ENCODE measurements around the gene ATF6. TPM values are rescaled to one million over a fixed set of nuclear protein-coding genes. Genes with fewer than 3 reads are reported as not detected.

The ATF6 gene
- total RNA-seq, 2 donors from 2014 or later = 25.5 to 26.4 TPM

DNA sequence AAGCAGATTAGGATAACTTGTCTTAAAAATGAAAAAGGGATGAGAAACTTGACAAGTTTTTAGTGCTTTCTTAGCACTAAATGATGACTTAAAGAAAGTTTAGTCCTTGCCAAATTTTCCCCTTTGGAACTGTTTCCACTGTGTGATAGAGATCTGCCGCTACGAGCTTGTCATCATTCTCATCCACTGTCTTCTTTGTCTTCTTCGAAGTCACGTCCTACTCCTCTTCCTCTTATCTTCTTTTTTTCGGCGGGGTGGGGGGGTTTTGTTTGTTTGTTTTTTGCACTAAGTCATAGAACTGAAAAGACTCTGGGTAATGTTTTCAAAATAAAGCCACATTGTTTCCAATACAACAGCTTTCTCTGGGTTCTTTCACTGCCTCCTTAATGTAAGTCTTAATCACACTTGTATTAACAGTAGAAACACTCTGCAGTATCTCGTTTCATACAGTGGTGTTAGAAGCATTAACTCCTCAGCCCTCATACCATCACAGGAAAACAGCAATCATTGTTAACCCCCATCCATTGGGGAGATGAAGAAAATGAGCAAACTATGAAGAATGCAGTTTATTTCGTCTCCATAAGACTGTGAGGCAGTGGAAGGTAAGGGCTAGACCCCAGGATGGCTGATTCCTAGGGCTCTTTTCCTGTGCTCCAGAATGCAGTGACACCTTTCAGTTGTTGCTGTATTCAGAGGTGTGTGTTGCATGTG, 175.8 kb downstream of the ATF6 start:
- ATAC-seq (no peak), DNase-seq (ENCODE audit: low spot score) (no peak)
- Mint-ChIP-seq H3K4me1 (ENCODE audit: low read depth in 2 of 2) (peaks cover 0 to under 1% of the 10 kb centered on the region in 2 donors), H3K36me3 (peaks cover 15% of the 10 kb centered on the region), H3K9me3 (no peaks in the 10 kb centered on the region), H3K27ac (no peak overlapping the region), H3K4me3 (no peak overlapping the region), H3K27me3 (no peaks in the 10 kb centered on the region)

DNA sequence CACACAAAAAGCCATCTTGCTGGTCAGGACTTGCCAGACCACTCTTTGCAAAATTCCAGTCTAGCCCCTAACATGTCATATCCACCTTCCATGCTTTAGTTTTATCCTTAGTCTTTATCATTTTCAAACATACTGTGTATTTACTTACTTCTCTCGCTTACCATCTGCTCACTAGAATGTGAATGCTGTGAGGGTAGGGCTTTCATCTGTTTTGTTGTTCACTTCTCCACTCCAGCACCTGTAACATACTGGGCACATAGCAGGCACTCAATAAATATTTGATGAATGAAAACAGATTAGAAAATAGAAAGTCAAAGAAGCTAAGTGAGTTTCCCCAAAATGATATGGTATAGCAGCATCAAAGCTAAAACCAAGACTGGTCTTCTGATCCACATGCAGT, 177.6 kb downstream of the ATF6 start:
- Mint-ChIP-seq H3K27me3 (no peaks in the 10 kb centered on the region), H3K9me3 (no peaks in the 10 kb centered on the region), H3K36me3 (peaks cover 13% of the 10 kb centered on the region), H3K4me1 (ENCODE audit: low read depth in 2 of 2) (no peaks in the 10 kb centered on the region), H3K27ac (no peak overlapping the region), H3K4me3 (no peak overlapping the region)
- DNase-seq (ENCODE audit: low spot score) (no peak), ATAC-seq (no peak)

DNA sequence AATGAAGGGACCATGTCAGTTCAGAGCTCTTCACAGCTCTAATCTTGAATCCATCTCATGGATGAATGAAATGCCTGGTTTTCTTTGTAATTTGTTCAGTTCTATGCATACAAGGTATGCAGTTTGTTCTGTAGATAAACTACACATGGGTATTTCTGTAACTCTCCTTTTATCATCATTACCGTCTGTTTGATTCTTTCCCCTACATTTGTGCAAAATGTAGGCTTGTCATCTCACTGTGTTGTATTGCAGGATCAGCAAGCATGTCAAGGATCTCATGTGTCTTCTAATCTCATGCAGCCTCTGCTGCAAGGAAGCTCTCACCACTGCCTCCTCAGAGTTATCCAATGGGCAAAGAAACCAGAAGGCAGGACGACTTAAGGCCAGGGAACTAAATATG, 178.3 kb downstream of the ATF6 start:
- peaks cover 13% of the 10 kb centered on the region for H3K36me3 Mint-ChIP-seq
- no peak for ATAC-seq
- no peak overlapping the region for H3K4me3 Mint-ChIP-seq
- no peak overlapping the region for H3K27ac Mint-ChIP-seq
- no peaks in the 10 kb centered on the region for H3K4me1 Mint-ChIP-seq (ENCODE audit: low read depth in 2 of 2)
- H3K9me3 Mint-ChIP-seq = no peaks in the 10 kb centered on the region
- DNase-seq (ENCODE audit: low spot score) = no peak
- H3K27me3 Mint-ChIP-seq = no peaks in the 10 kb centered on the region

DNA sequence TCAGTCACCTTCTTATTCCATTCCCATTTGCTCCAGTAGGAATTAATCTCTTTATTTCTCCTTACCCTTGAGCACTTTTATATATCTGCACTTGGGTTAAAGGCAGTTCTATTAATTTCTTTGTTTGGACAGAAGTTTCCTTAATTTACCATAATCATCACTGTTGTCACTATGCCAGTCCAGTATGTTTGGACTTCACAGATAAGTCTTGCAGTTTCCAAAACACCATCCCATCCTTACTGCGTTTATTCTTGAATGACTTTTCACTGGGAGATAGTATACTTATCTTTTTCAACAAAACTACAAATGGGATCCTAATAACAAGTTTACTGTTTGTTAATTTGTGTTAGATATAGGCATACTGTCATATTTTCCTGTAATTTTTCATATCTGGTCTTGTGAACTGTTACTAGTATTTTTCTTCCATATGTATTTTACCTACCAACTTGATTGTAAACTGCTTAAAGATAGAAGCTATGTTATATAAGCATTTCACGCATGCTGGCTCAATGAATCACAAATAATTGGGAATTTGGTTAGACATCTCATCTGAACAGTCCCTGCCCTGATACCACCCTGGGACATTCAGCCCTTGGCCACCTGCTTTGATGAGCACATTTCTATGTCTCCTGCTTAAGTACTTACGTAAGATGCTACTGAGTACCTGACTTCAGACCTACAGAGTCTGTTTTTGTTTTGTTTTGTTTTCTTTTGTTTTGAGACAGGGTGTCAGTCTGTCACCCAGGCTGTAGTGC, 179.4 kb downstream of the ATF6 start:
- H3K4me1 Mint-ChIP-seq (ENCODE audit: low read depth in 2 of 2) = no peaks in the 10 kb centered on the region
- H3K36me3 Mint-ChIP-seq = peaks cover 13% of the 10 kb centered on the region
- no peak overlapping the region for H3K27ac Mint-ChIP-seq
- no peak for DNase-seq (ENCODE audit: low spot score)
- H3K27me3 Mint-ChIP-seq = no peaks in the 10 kb centered on the region
- H3K4me3 Mint-ChIP-seq = no peak overlapping the region
- no peaks in the 10 kb centered on the region for H3K9me3 Mint-ChIP-seq
- ATAC-seq = no peak

DNA sequence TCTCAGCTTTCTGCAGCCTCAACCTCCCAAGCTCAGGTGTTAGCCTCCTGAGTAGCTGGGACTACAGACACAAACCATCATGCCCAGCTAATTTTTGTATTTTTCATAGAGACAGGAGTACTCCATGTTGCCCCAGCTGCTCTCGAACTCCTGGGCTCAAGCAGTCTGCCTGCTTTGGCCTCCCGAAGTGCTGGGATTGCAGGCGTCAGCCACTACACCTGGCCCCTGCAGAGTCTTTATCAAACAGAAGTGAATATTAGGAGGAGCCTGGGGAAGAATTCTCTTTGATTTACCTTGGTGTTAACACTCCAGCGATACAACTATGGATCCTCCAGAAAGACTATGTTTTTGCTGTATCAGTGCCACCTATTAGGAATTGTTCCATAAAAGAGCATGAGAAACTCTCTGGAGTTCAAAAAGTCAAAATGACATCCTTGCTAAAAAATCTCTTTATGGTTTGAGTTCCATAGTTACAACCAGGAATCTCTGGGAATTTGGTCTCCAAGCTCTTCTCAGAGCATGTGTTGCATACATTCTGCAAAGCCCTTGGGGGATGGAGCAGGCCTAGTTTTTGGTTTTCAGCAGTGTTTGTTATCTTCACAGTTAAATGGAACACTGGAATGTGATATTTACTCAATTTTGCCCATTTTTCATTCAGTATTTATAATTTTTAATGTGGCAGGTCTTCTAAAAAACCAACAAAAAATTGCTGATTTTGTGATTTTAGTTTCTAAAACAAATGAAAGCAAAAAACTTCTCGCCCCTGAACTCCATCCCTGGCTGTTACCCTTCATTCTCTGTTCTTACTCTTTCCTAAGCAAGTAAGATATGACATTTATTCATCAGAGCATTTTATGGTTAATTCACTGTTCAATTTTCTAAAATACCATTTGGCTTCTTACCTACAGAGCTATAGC, 180.2 kb downstream of the ATF6 start:
- Mint-ChIP-seq H3K4me1 (ENCODE audit: low read depth in 2 of 2) (no peaks in the 10 kb centered on the region), H3K36me3 (peaks cover 13% of the 10 kb centered on the region), H3K27ac (no peak overlapping the region), H3K27me3 (no peaks in the 10 kb centered on the region), H3K9me3 (no peaks in the 10 kb centered on the region), H3K4me3 (no peak overlapping the region)
- no peak for ATAC-seq
- no peak for DNase-seq (ENCODE audit: low spot score)

DNA sequence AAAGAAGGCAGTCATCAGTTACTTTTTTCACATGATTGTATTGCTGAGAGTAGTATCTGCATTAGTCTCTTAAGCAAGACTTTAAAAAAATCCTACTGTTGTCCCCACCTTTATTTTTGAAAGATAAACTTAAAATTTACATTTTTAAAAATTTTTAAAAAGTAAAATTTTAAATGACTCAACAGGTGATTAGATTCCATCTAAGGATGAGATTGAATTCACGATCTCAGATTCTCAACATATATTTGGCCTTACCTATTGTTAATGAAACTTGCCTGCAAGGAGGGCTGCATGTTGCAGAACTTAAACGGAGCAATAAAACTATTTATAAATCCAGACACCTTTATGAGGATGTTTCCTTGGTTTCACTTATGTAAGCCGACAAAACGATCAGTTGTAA, 182.3 kb downstream of the ATF6 start:
- ATAC-seq (no peak), DNase-seq (ENCODE audit: low spot score) (no peak)
- Mint-ChIP-seq H3K27me3 (no peaks in the 10 kb centered on the region), H3K4me1 (ENCODE audit: low read depth in 2 of 2) (peaks cover 3 to 8% of the 10 kb centered on the region in 2 donors), H3K27ac (no peak overlapping the region), H3K4me3 (no peak overlapping the region), H3K9me3 (no peaks in the 10 kb centered on the region), H3K36me3 (peaks cover 5% of the 10 kb centered on the region)

DNA sequence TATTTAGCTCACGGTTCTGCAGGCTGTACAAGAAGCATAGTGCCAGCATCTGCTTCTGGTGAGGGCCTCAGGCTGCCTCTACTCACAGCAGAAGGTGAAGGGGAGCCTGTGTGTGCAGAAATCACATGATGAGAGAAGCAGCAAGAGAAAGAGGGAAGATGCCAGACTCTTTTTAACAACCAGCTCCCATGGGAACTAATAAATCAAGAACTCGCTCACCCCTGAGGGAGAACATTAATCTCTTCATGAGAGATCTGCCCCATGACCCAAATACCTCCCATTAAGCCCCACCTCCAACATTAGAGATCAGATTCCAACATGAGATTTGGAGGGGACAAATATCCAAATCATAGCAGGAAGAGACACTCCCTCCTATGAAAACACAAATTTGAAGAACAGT, 183.4 kb downstream of the ATF6 start:
- Mint-ChIP-seq H3K4me3 (no peak overlapping the region), H3K27me3 (no peaks in the 10 kb centered on the region), H3K27ac (no peak overlapping the region), H3K9me3 (no peaks in the 10 kb centered on the region), H3K36me3 (no peaks in the 10 kb centered on the region), H3K4me1 (ENCODE audit: low read depth in 2 of 2) (peaks cover 13 to 15% of the 10 kb centered on the region in 2 donors)
- ATAC-seq (no peak), DNase-seq (ENCODE audit: low spot score) (no peak)

DNA sequence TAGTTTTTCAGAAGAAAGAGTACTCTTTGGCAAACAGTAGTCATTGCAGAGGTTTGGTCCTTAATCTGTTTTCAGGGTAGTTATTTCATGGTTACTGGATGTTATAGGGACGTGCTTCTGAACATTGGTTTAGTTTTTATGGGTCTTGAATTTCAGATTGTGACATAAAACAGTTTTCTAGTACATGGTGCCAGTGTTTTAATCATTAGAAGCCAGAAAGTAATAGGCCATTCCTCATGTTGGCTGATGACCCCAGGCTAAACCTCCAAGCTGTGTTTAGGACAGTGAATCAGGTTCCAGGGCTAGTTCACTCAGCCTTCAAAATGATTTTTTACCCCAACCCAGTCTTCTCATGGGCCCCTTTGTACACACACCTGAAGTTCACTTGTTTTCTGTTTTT, 184.3 kb downstream of the ATF6 start:
- no peak for ATAC-seq
- no peak for DNase-seq (ENCODE audit: low spot score)
- Mint-ChIP-seq H3K9me3 (no peaks in the 10 kb centered on the region), H3K27me3 (no peaks in the 10 kb centered on the region), H3K36me3 (no peaks in the 10 kb centered on the region), H3K4me3 (no peak overlapping the region), H3K27ac (no peak overlapping the region), H3K4me1 (ENCODE audit: low read depth in 2 of 2) (peaks cover 17 to 21% of the 10 kb centered on the region in 2 donors)

DNA sequence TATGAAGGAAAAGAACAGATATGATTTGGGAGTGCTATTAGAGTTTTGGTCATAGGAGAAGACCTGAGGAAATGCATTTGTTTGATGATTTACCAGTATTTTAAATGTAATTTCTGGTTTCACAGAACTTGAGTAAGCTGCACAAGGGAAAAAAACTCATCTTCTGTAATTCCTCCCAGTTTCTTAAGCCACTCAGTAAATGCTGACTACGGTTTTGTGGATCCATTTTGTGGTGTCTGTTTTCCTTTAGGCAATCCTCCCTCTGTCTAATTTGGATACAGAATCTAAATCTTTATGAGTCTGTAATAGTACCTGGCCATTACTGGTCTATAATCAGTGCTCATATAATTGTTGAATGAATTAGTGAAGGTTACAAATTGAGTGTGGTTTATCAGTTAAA, 185.5 kb downstream of the ATF6 start:
- H3K9me3 Mint-ChIP-seq = no peaks in the 10 kb centered on the region
- H3K4me1 Mint-ChIP-seq (ENCODE audit: low read depth in 2 of 2) = peaks cover 17 to 21% of the 10 kb centered on the region in 2 donors
- H3K4me3 Mint-ChIP-seq = no peak overlapping the region

DNA sequence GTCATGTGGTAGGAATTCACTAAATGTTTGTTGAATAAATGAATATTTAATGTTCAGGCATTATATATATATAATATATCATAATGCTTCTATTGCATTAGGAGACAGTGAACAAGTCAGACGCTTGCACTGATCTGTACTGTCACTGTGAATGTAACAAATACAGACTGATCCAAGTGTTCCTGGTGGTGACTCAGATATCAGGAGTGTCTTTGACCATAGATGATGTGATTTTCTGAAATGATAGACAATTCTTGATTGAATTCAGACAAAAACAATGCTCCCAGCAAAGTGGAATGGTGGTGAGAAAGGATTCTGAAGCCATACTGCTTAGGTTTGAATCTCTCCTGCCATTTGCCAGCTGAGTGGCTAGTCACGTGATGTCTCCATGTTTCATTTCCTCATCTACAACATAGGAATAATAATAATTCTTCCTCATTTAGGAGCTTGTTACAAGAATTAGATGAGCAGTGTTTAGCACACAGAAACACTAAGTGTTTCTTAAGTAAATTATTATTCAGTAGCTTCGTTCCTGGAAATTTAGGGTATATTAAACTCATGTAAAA, 186.6 kb downstream of the ATF6 start:
- H3K9me3 Mint-ChIP-seq = no peaks in the 10 kb centered on the region
- H3K27ac Mint-ChIP-seq = no peak overlapping the region
- H3K4me3 Mint-ChIP-seq = no peak overlapping the region
- H3K27me3 Mint-ChIP-seq = no peaks in the 10 kb centered on the region
- H3K4me1 Mint-ChIP-seq (ENCODE audit: low read depth in 2 of 2) = peaks cover 17 to 21% of the 10 kb centered on the region in 2 donors
- DNase-seq (ENCODE audit: low spot score) (no peak), ATAC-seq (no peak)
- H3K36me3 Mint-ChIP-seq = no peaks in the 10 kb centered on the region

More for the DNA sequence above, 185.5 kb downstream of the ATF6 start:
- ATAC-seq (no peak), DNase-seq (ENCODE audit: low spot score) (no peak)
- Mint-ChIP-seq H3K27ac (no peak overlapping the region), H3K36me3 (no peaks in the 10 kb centered on the region), H3K27me3 (no peaks in the 10 kb centered on the region)

DNA sequence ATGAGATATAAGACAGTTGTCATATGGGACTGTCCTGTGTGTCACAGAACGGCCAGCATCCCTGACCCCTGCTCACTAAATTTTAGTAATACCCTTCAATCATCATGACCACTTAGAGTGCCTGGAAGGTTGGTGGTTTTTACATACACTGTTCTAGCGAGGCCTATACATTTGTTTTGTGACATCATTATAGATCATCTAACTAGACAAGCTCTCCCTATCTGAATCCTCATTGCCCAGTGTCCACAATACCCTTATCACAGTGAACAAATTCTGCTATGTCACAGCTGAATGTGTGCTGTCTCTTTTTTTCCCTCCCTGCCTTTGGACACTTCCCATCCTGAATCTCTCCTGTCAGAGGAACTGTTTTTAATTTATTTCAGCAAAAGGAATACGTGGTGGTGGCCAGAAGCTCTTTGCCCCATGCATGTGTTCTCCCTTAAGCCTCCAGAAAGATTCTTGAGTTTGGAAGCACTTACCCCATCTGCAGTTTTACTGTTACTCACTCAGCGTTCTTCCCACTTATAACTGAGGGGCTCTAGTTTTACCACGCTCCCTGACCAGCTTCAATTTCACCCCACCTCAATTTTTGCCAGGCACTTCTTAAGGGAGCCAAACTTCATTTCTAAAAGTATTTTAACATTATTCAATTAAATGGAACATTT, 187.3 kb downstream of the ATF6 start:
- H3K4me3 Mint-ChIP-seq = no peak overlapping the region
- peaks cover 17 to 21% of the 10 kb centered on the region in 2 donors for H3K4me1 Mint-ChIP-seq (ENCODE audit: low read depth in 2 of 2)
- H3K27ac Mint-ChIP-seq = peak overlapping the region in 1 of 2 donors; percentile 7
- ATAC-seq = no peak
- DNase-seq (ENCODE audit: low spot score) = no peak
- H3K9me3 Mint-ChIP-seq = no peaks in the 10 kb centered on the region
- no peaks in the 10 kb centered on the region for H3K27me3 Mint-ChIP-seq
- no peaks in the 10 kb centered on the region for H3K36me3 Mint-ChIP-seq

DNA sequence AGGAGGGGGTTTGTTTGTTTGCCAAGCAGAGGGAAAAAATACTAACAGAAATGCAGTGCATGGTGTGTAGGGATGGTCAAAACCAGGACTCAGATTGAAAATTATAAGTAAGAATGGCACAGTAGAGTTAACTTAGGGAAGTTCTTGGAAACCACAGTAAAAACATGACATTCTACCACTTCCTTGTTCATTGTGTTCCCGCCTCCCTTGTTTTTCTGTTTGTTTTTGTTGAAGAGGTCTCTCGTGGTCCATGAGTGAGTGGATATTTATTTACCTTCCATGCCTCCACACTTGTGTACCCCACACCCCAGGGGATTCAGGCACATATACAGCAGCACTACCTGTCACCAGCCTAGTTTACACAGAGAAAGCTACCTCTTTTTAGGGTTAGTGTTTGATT, 187.9 kb downstream of the ATF6 start:
- no peak for ATAC-seq
- no peak for DNase-seq (ENCODE audit: low spot score)
- Mint-ChIP-seq H3K9me3 (no peaks in the 10 kb centered on the region), H3K4me3 (no peak overlapping the region), H3K27ac (peak overlapping the region in 1 of 2 donors; percentile 7), H3K27me3 (no peaks in the 10 kb centered on the region), H3K36me3 (peaks cover 5% of the 10 kb centered on the region), H3K4me1 (ENCODE audit: low read depth in 2 of 2) (peaks cover 17 to 23% of the 10 kb centered on the region in 2 donors)

DNA sequence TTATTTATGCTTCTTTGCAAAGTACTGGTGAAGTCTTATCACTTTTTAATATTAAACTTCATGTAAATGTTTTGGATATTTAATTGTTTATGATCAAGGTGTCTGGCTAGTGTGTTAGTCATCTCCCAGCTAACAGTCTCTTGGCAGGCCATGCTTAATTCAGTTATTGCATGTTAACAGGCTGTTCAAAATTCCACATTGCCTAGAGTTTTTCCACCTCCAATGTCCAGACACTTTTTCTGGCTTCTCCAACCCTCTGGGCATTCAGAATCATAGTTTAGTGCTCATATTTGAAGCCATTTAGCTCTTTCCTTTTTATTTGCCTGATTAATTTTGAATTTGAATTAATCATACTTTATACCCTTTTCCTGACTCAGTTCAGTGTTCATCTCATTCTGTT, 188.3 kb downstream of the ATF6 start:
- no peaks in the 10 kb centered on the region for H3K9me3 Mint-ChIP-seq
- no peak overlapping the region for H3K4me3 Mint-ChIP-seq
- H3K27ac Mint-ChIP-seq = no peak overlapping the region
- no peak for ATAC-seq
- peaks cover 6% of the 10 kb centered on the region for H3K36me3 Mint-ChIP-seq
- DNase-seq (ENCODE audit: low spot score) = no peak
- peaks cover 17 to 24% of the 10 kb centered on the region in 2 donors for H3K4me1 Mint-ChIP-seq (ENCODE audit: low read depth in 2 of 2)
- H3K27me3 Mint-ChIP-seq = no peaks in the 10 kb centered on the region
